Measurements from ENCODE around the gene ING5.

Gene ING5

GRCh38 chr2:241760301-241760771 lies 58.5 kb downstream of the ING5 start:
- peak; percentile 4 for DNase-seq (ENCODE audit: low spot score)

GRCh38 chr2:241762321-241762932 lies 60.6 kb downstream of the ING5 start:
- DNase-seq (ENCODE audit: low spot score) = no peak

- DNase-seq (ENCODE audit: low spot score) = no peak
These were observed 61.1 kb downstream of the ING5 start for GRCh38 chr2:241762933-241763369.

- no peak for DNase-seq (ENCODE audit: low spot score)
These were observed 61.9 kb downstream of the ING5 start for GRCh38 chr2:241763551-241764274.

- DNase-seq (ENCODE audit: low spot score) = no peak
These were observed 62.7 kb downstream of the ING5 start for GRCh38 chr2:241764275-241765241.

GRCh38 chr2:241767464-241768250 lies 65.8 kb downstream of the ING5 start:
- no peak for DNase-seq (ENCODE audit: low spot score)

GRCh38 chr2:241768251-241768711 lies 66.4 kb downstream of the ING5 start:
- DNase-seq (ENCODE audit: low spot score) = no peak

- no peak for DNase-seq (ENCODE audit: low spot score)
These were observed 67.0 kb downstream of the ING5 start for GRCh38 chr2:241768850-241769249.

- no peak for DNase-seq (ENCODE audit: low spot score)
These were observed 68.0 kb downstream of the ING5 start for GRCh38 chr2:241769819-241770184.

GRCh38 chr2:241770185-241770935 lies 68.5 kb downstream of the ING5 start:
- DNase-seq (ENCODE audit: low spot score) = no peak

GRCh38 chr2:241770936-241771285 lies 69.1 kb downstream of the ING5 start:
- no peak for DNase-seq (ENCODE audit: low spot score)

GRCh38 chr2:241771286-241772062 lies 69.6 kb downstream of the ING5 start:
- DNase-seq (ENCODE audit: low spot score) = no peak

- DNase-seq (ENCODE audit: low spot score) = no peak
These were observed 70.2 kb downstream of the ING5 start for GRCh38 chr2:241772063-241772499.

- DNase-seq (ENCODE audit: low spot score) = no peak
These were observed 71.9 kb downstream of the ING5 start for GRCh38 chr2:241773511-241774418.

GRCh38 chr2:241774419-241775222 lies 72.8 kb downstream of the ING5 start:
- no peak for DNase-seq (ENCODE audit: low spot score)

- no peak for DNase-seq (ENCODE audit: low spot score)
These were observed 73.7 kb downstream of the ING5 start for GRCh38 chr2:241775223-241776177.
